HG02852 (cell line): ENCODE measurements around the gene PFKFB2.

Source experiments
- ATAC-seq: cut with Tn5 transposase; IDR thresholded peaks from one replicate; pipeline ENCODE4 v1.9.1; 2021; ENCODE audit warnings: mild to moderate bottlenecking, moderate library complexity; ENCODE audit not compliant: unreplicated experiment

PFKFB2 gene

DNA sequence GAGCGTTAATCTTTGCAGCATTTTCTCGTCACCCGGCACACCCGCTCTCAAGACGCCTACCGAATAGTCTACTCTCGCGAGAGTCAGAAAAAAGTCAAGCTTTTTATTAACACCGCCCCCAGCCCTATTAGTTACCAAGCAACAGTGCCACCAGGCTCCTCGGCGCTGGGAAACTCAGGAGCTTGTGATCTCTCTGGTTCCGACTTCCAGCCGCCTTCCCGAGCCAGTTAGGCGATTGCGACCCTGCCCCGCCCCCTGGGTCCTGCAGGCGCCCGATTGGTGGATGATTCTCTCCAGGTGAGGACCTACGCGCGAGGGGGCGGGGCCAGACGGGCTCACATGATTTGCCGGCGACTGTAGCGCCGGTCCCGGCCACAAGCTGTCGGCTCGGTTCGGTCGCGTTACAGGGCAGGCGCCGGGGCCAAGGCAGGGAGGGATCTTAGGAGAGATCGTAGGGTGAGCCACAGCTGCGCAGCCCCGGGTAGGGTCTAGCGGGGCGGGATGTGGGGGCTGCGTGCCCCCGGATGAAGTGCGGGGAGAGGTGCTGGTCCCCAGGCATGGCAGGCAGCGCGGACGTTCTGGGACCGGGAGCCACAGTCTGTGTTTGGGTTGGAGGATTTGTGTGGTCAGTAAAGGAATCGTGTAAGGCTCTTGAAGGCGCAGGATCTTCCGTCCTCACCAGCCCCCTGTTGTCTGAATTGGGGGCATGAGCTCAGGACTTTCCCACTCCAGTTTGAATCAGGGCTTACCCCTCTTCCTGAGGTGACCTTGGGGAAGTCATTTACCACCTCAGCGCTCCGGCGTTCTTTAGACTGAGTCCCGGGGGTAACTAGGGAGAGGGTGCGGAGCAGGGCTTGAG, at the start of gene PFKFB2:
TSS of gene PFKFB2 (plus strand) at position 365 of the 859 bp plus-strand sequence. CDS start 1,443 bp downstream, outside the sequence.
- peak; percentile 78 for ATAC-seq

GRCh38 chr1:207004931-207005830, 47.9 kb upstream of the PFKFB2 start:
- no peak for ATAC-seq

DNA sequence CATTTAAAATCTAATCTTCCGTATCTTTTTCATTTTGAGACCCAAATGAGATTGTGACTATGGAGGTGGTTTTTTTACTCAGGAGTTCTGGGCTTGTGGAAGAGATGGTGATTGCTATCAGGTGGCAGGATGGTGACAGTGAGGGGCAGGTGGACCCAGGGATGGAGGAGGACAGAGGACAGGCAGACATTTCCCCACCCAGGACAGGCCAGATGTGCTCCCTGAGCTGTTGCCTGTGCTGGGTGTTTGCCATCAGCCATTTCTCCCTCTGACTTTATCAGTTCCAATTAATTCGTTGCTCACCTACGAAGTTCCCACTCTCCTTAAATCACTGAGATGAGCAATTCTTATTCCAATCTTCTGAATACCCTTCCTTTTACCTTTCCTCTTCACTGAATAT, 47.0 kb upstream of the PFKFB2 start:
- no peak for ATAC-seq

DNA sequence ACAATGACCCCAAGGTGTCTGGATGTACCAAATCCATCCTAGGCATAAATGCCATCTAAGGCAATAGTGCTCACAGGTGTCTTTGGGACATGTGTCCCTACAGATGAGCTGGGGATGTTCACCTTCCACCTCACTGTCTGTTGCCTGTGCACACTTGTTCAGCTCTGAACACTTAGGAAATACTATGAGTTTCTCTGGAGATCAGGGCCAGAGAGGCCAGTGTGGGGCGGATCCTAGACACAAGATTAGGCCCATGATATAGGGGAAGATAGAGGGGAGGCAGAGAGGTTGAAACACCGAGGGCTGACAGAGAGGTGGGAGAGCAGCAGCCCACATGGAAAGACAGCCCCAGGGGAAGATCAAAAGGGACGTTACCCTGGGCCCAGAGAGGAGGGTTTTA, 46.2 kb upstream of the PFKFB2 start:
- no peak for ATAC-seq

DNA sequence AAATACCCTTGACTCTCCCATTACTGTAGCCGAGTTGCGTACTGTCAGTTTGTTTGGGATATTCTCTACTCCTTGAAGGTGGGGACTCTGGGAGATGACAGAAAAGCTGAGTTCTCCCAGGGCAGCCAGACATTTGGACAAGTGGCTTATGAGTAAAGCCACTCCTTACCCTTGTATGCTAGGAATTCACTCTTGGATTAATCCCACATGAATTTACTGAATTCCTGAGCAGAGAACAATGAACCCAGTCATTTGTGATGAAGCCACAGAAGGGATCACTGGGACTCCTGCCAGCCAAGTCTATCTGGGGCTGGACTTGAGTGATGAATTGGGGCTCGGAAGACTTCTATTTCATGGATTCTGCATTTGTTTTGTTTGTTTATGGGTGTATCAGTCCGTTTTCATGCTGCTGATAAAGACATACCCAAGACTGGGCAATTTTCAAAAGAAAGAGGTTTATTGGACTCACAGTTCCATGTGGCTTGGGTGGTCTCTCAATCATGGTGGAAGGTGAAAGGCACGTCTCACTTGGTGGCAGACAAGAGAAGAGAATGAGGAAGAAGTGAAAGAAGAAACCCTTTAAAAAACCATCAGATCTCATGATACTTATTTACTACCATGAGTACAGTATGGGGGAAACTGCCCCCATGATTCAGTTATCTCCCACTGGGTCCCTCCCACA, 45.6 kb upstream of the PFKFB2 start:
- no peak for ATAC-seq

- no peak for ATAC-seq
Observed at GRCh38 chr1:207009182-207009850, 43.8 kb upstream of the PFKFB2 start.

- ATAC-seq, result no peak
Observed at GRCh38 chr1:207009945-207010344, 43.1 kb upstream of the PFKFB2 start.

DNA sequence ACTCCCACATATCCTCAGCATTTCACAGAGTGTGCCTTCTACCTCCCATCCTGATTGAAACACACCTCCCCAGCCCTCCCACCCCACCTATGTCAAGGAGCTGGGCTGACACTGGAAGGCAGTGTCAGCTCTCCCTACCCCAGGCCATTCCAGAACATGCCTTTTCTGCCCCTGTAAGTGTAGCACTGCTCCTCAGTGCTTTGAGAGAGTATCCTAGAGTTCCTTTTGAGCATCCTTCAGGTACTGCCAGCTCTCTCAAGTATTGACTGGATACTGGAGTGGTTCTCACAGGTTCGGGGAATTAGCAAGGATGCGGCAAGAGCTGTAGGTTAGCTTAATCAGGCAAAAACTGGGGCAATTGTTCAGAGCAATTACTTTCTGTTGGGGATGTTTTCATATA, 42.3 kb upstream of the PFKFB2 start:
- no peak for ATAC-seq

DNA sequence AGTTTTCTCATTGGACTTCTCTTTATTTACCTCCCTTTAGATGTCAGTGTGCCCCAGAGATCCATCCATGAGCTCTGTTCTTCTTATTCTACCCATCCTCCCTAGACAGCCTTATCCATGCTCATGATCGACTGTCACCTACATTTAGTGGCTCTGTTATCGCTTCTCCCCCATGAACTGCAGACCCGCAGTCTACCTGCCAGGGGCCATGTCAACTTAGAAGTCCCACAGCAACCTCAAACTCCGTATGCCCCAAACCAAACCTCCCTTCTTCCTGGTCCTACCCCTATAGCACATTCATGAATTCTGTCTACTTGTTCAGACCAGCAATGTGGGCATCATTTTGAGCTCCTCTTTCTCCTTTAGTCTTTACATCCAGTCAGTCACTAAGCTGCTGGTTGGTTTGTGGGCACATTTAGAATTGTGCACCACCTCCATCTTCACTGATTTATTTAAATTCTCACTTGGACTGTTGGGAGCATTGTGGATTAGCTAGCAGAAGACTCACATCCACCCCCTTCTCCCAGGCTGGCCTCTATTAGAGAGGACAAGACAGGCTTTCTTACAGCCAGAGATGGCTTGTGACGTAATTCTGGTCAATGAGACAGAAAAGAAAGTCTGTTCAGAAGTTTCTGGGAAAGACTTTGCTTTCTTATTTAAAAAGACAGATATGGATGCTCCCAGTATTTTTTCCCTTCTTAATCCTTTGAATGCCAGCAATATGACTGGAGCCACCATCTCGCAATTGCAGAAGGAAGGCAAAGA, 39.6 kb upstream of the PFKFB2 start:
- ATAC-seq, result no peak

- no peak for ATAC-seq
Observed at GRCh38 chr1:207014728-207015127, 38.3 kb upstream of the PFKFB2 start.

DNA sequence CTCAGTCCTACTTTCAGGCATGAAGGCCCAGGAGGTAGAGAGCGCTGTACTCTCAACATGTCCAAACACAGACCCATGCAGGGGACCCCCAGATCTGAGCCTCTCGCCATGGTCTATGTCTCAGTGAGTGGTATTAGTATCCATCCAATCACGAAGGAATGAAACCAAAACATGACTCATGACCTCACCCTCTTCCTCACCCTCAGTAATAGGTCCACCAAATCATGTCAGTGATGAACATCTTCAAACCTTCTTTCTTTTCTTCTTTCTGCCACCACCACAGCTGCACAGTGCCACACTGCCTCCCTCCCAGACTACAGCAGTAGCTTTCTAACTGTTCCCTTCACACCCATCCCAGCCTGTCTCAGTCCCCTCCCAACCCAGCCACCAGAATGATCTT, 37.3 kb upstream of the PFKFB2 start:
- ATAC-seq, result no peak

- no peak for ATAC-seq
Observed at GRCh38 chr1:207017615-207018559, 35.2 kb upstream of the PFKFB2 start.

- no peak for ATAC-seq
Observed at GRCh38 chr1:207018707-207019106, 34.4 kb upstream of the PFKFB2 start.

- ATAC-seq, result no peak
Observed at GRCh38 chr1:207019161-207019560, 33.9 kb upstream of the PFKFB2 start.

DNA sequence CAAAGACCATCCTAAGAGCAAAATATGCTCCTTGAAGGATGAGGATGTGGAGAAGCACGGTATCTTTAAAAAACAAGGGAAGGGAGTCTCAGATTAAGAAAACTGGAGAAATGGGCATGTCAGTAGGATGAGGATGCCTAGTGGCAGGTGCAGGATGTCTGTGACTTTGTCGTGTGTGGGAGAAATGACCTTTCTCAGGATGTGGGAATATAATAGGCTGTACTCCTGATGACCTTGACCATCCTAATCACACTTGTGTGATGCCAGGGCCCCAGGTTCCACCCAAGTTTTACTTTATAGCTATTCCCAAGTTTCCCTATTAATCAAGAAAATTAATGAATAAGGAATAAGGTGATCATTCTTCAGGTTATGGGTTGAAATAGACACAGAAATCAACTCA, 33.4 kb upstream of the PFKFB2 start:
- no peak for ATAC-seq

DNA sequence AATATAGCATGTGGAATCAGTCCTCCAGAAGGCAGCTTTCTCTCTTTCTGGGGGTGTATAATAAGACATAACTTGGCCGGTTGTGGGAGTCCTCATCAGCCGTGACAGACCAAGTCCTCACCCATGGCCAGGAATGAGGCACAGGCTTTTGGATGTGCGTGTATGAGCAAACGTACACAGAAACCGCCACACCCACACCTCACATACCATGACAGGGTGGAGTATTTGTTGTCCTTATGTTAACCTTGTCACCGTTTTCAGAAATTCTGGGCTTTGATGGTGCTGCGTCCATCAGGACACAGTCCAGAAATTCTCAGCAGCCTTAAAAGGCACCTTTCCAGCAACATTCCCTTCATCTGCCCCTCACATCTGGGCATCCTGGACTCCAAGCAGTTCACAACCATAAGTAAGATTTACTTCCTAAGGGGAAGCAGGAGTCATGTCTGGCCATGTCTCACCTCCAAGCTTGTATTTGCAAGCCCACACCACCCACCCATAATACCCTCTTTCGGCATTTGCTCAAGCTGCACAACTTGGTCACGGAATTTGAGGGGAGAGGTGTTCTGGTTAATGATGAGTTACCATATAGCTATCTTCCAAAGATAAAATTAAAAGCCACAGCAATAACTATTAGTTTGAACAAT, 32.9 kb upstream of the PFKFB2 start:
- ATAC-seq, result no peak

- no peak for ATAC-seq
Observed at GRCh38 chr1:207020709-207021107, 32.4 kb upstream of the PFKFB2 start.

DNA sequence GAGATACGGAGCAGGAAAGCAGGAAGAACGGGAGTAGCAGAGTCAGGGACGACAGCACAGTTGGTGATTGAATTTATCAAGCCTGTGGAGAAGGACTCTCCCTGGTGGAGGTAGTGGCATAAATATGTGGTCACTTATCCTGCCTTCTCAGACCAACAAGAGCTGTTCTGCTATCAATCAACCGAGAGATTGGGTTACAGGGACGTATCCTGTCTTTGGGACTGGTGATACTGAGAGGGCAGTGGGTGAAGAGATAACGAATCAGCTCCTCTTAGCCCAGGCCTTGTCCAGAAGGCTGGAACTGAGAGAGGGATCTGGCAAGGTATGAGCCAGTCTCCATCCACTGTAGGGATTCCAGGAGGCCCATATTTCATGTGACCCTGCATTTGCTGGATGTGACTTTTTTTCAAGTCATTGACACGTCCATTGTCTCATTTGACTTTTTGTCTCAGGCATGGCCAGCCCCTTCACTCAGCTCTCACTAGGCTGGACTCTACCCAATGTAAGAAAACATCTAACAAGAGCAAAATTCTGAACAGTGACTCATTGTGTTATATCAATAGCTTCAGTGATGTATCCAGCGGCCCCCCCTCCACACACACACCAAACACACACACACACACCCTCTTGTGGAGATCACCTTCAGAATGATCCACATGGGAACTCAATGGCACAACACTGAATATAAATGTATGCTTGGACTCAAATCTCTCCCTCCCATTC, 31.8 kb upstream of the PFKFB2 start:
- ATAC-seq, result no peak
